ENCODE measurements around the gene BMP6. TPM values are rescaled to one million over a fixed set of nuclear protein-coding genes. Genes with fewer than 3 reads are reported as not detected.

BMP6 gene
- total and polyA plus RNA-seq, 2 of the 8 experiments (the other 6 are each of a cell fraction or from before 2014, with no cell fraction given): 2.0 to 2.1 TPM

- H2BK5ac ChIP-seq (ENCODE audit: low read depth, low read length): no peak overlapping the region
- no peaks in the 10 kb centered on the region for H4K20me1 ChIP-seq (replicated peaks in 1 of 2; ENCODE audit: control insufficient read depth in 1 of 2, insufficient read depth in 2 of 2, low read length in 2 of 2)
- POLR2A ChIA-PET (ENCODE audit: partially characterized antibody): no interaction called here
- H3K4me3 ChIP-seq (ENCODE audit: extremely low read depth in 1 of 4, insufficient read depth in 2 of 4, low read depth in 3 of 4, low read length in 4 of 4): no peak overlapping the region
- no peak overlapping the region for H2AFZ ChIP-seq (ENCODE audit: low read length)
- no peak overlapping the region for H3K27ac ChIP-seq (ENCODE audit: low read depth, low read length)
- no peak for DNase-seq (ENCODE audit: low read depth in 1 of 2, low spot score in 2 of 2)
- H3K36me3 ChIP-seq (ENCODE audit: control insufficient read depth in 2 of 4, insufficient read depth in 4 of 4, low read length in 3 of 4): no peaks in the 10 kb centered on the region
- H3K14ac ChIP-seq (ENCODE audit: insufficient read length): no peak overlapping the region
- no peak overlapping the region for H2BK120ac ChIP-seq (replicated peaks; ENCODE audit: low read depth, low read length)
- WGBS, 2 experiments (ENCODE audit: extremely low coverage in 1 of 2, insufficient coverage in 1 of 2, insufficient read length in 1 of 2, insufficient replicate concordance in 2 of 2, low coverage in 1 of 2, low lambda C conversion rate in 2 of 2, missing lambda C conversion rate in 1 of 2): 95% methylated on average over 3 of the region's 3 CpGs; no CpG with 5 or more reads in 1 of the 2 experiments
- no peak overlapping the region for H3K18ac ChIP-seq (ENCODE audit: extremely low read depth, low read length)
- H3K27me3 ChIP-seq (replicated peaks in 1 of 4; ENCODE audit: control insufficient read depth in 3 of 4, extremely low read depth in 1 of 4, insufficient read depth in 3 of 4, low read length in 3 of 4): no peaks in the 10 kb centered on the region
- no peak overlapping the region for H4K91ac ChIP-seq (replicated peaks; ENCODE audit: insufficient read length, low read length)
- H3K23ac ChIP-seq (ENCODE audit: insufficient read length): no peak overlapping the region
- H2AK5ac ChIP-seq (ENCODE audit: low read depth, low read length): no peak overlapping the region
- H3K4ac ChIP-seq (replicated peaks; ENCODE audit: insufficient read length, low read depth, low read length): no peak overlapping the region
- H4K8ac ChIP-seq (ENCODE audit: extremely low read depth, insufficient read depth, low read length): no peak overlapping the region
- no peak overlapping the region for H2BK12ac ChIP-seq (ENCODE audit: low read depth, low read length)
- no peak overlapping the region for H3K4me2 ChIP-seq (ENCODE audit: insufficient read depth in 1 of 2, low read depth in 2 of 2, low read length in 2 of 2)
- no peak overlapping the region for H2BK20ac ChIP-seq (ENCODE audit: low read length)
- no peaks in the 10 kb centered on the region for H3K23me2 ChIP-seq (ENCODE audit: low read depth, low read length)
- no peaks in the 10 kb centered on the region for H3K9me3 ChIP-seq (ENCODE audit: insufficient read depth in 2 of 2, low read depth in 1 of 2, low read length in 1 of 2)
- no peak overlapping the region for H4K5ac ChIP-seq (ENCODE audit: insufficient read length, low read depth, low read length)
- CTCF ChIA-PET (ENCODE audit: partially characterized antibody): interaction anchor here (0.6 to 1.4 kb wide), 2 partner anchors 9 to 183 kb away, joined by 3 to 4 read pairs; partner anchors contain the start of gene SNRNP48
- no peak overlapping the region for H2BK15ac ChIP-seq (ENCODE audit: low read length)
- H3K79me2 ChIP-seq (ENCODE audit: control insufficient read depth in 1 of 2, insufficient read depth in 2 of 2, low read length in 2 of 2): no peaks in the 10 kb centered on the region
- H3K79me1 ChIP-seq (ENCODE audit: low read depth, low read length): no peaks in the 10 kb centered on the region
- H3K56ac ChIP-seq (replicated peaks; ENCODE audit: insufficient read length, low read depth, low read length): no peak overlapping the region
- TF ChIP-seq MAX (IDR thresholded peaks at IDR 0.05) (no peak), SP2 (IDR thresholded peaks at IDR 0.05; ENCODE audit: low read length) (no peak), CHD1 (IDR thresholded peaks at IDR 0.05; ENCODE audit: low read depth, low read length) (no peak), SUZ12 (IDR thresholded peaks at IDR 0.05; ENCODE audit: low read length) (no peak), TCF12 (IDR thresholded peaks at IDR 0.05; ENCODE audit: low read depth, low read length) (no peak), ATF3 (IDR thresholded peaks at IDR 0.05; ENCODE audit: insufficient read depth, low read depth, low read length) (no peak), GTF2F1 (IDR thresholded peaks at IDR 0.05; ENCODE audit: borderline replicate concordance, low read depth, low read length) (no peak), NRF1 (IDR thresholded peaks at IDR 0.05; ENCODE audit: low read depth, low read length) (no peak), JUN (IDR thresholded peaks at IDR 0.05; ENCODE audit: low read depth, low read length) (no peak), PHF8 (conservative IDR thresholded peaks at IDR 0.05; ENCODE audit: low read depth, low read length) (no peak), KDM1A (IDR thresholded peaks at IDR 0.05; ENCODE audit: borderline replicate concordance, low read length) (no peak)
- peaks cover 0 to 11% (median 2%) of the 10 kb centered on the region in 4 experiments; a peak in 4 of 7 replicates for H3K4me1 ChIP-seq (replicated peaks in 1 of 4; ENCODE audit: control insufficient read depth in 3 of 4, insufficient read depth in 4 of 4, low read length in 3 of 4)
- no peak for FAIRE-seq
- no peak overlapping the region for H3K9ac ChIP-seq (replicated peaks in 1 of 4; ENCODE audit: extremely low read depth in 1 of 4, low read depth in 3 of 4, low read length in 3 of 4)
These were observed 47.4 kb downstream of the BMP6 start for GRCh38 chr6:7773322-7773721.

All from H1 (cell line).